Gastrocnemius medialis (tissue), 4 donors: ENCODE results near the gene RPS14.

Experiments
- CTCF ChIP-seq, 5 experiments: fragments of 450-650 bp in 3 of 5; fragments of 200-600 bp in 2 of 5; sonication (generic) in 2 of 5; IDR thresholded peaks in 4 of 5; conservative IDR thresholded peaks in 1 of 5; 1 replicate in 4 of 5; 2 replicates in 1 of 5; pipeline ENCODE4 v1.5.1; 2016 to 2019; ENCODE audit warnings: antibody characterized with exemption in 5 of 5, mild to moderate bottlenecking in 3 of 5, moderate library complexity in 3 of 5
- POLR2A ChIP-seq, 2 donors: fragments of 450-650 bp; IDR thresholded peaks; one replicate each; pipeline ENCODE4 v1.6.1; 2017; ENCODE audit warnings: antibody characterized with exemption in 2 of 2, mild to moderate bottlenecking in 2 of 2, moderate library complexity in 2 of 2

GRCh38 chr5:150402229-150402773, 47.2 kb downstream of the RPS14 start:
- TF ChIP-seq CTCF (IDR thresholded peaks at IDR 0.05 in 4 of 5, conservative IDR thresholded peaks at IDR 0.05 in 1 of 5) (no peak), POLR2A (IDR thresholded peaks at IDR 0.05) (no peak)
